LoVo (cell line): Measurements from ENCODE around the gene HOXA9.

Experiments
- DNase-seq: peaks from one replicate; pipeline ENCODE4 v3.0.0-alpha.2; 2016; ENCODE audit warnings: low spot score

The HOXA9 gene

GRCh38 chr7:27176524-27176845 is 11.1 kb upstream of the HOXA9 start:
- no peak for DNase-seq

GRCh38 chr7:27175626-27176523 is 10.5 kb upstream of the HOXA9 start:
- DNase-seq = no peak

- DNase-seq = peak; percentile 90
Observed at GRCh38 chr7:27174874-27175625, 9.7 kb upstream of the HOXA9 start.

GRCh38 chr7:27173956-27174873 is 8.9 kb upstream of the HOXA9 start, which contains the start of gene HOXA10:
HOXA10 (minus strand) TSS chr7:27174320; CDS start chr7:27174306, 14 bp downstream.
- DNase-seq = peak; percentile 84

- no peak for DNase-seq
Observed at GRCh38 chr7:27173511-27173955, 8.2 kb upstream of the HOXA9 start.

GRCh38 chr7:27172823-27173510 is 7.6 kb upstream of the HOXA9 start:
- no peak for DNase-seq

- DNase-seq = no peak
Observed at GRCh38 chr7:27172315-27172774, 7.0 kb upstream of the HOXA9 start.

- no peak for DNase-seq
Observed at GRCh38 chr7:27171637-27172314, 6.4 kb upstream of the HOXA9 start.

GRCh38 chr7:27171325-27171636 is 5.9 kb upstream of the HOXA9 start:
- no peak for DNase-seq

- DNase-seq = peak; percentile 18
Observed at GRCh38 chr7:27170426-27171324, 5.3 kb upstream of the HOXA9 start.

- DNase-seq = peak; percentile 58
Observed at GRCh38 chr7:27169658-27170425, 4.5 kb upstream of the HOXA9 start.

GRCh38 chr7:27168265-27168947 is 3.1 kb upstream of the HOXA9 start:
- peak; percentile 79 for DNase-seq

GRCh38 chr7:27167916-27168264 is 2.6 kb upstream of the HOXA9 start:
- peak; percentile 27 for DNase-seq

- peak; percentile 82 for DNase-seq
Observed at GRCh38 chr7:27166531-27167505, 1.5 kb upstream of the HOXA9 start.

- no peak for DNase-seq
Observed at GRCh38 chr7:27165996-27166530, 726 bp upstream of the HOXA9 start.

GRCh38 chr7:27164367-27165088 is 809 bp downstream of the HOXA9 start:
- DNase-seq = peak; percentile 57

GRCh38 chr7:27164045-27164366 is 1.3 kb downstream of the HOXA9 start:
- no peak for DNase-seq
